Subcutaneous adipose tissue (tissue), 4 donors: ENCODE data around the gene TESK1. TPM values are rescaled to one million over a fixed set of nuclear protein-coding genes. Genes with fewer than 3 reads are reported as not detected.

ENCODE experiments used
- total RNA-seq, 4 donors: library from RNA; depleted of rRNA; stranded (reverse); fragments of >200 nt; gene quantifications; one replicate each; pipeline ENCODE4 v1.1.0, GENCODE V29; 2016
- TF ChIP-seq, protein P1 (sequence below): fragments of 450-650 bp; IDR thresholded peaks from one replicate; pipeline ENCODE4 v1.5.1; 2016; ENCODE audit warnings: low read depth, mild to moderate bottlenecking, control low read depth, antibody characterized with exemption, moderate library complexity

Gene TESK1
- total RNA-seq, 4 donors from 2014 or later: 32.3 to 132 (median 41.0) TPM

DNA sequence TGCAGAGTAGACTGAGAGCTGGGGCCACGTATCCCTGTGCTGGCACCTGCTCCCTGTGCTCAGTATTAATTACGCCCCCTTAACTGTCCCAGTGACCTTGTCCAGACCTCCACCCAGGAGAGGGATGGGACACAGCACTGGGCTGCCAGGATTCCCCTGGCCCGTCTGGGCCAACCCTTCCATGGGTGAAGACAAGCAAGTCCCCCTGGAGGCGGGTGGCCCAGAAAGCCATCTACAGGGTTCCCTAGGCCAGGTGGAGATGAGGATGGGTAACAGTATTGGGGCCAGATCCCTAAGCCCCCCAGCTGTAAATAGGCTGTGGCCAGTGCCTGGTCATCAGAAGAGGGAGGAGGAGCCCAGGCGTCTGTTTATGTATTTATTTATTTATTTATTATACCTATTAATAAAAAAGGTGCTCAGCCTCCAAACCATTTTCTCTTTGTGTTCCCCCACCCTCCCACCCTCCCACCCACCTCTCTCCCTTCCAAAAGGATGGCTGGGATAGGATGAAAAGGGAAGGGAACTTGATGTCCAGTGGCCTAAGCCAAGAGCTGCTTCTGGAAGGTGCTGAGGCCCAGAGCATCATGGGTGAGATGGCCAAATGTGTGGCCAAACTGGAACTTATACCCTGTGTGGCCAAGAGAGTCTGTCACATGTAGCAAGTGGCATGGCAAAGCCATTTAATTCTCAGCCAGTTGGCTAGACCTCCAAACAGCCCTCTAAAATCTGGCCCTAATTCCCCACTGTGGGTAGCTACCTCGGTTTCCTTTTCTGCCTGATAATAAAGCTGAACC is 43.4 kb upstream of the TESK1 start:
- TF ChIP-seq, protein P1, sequence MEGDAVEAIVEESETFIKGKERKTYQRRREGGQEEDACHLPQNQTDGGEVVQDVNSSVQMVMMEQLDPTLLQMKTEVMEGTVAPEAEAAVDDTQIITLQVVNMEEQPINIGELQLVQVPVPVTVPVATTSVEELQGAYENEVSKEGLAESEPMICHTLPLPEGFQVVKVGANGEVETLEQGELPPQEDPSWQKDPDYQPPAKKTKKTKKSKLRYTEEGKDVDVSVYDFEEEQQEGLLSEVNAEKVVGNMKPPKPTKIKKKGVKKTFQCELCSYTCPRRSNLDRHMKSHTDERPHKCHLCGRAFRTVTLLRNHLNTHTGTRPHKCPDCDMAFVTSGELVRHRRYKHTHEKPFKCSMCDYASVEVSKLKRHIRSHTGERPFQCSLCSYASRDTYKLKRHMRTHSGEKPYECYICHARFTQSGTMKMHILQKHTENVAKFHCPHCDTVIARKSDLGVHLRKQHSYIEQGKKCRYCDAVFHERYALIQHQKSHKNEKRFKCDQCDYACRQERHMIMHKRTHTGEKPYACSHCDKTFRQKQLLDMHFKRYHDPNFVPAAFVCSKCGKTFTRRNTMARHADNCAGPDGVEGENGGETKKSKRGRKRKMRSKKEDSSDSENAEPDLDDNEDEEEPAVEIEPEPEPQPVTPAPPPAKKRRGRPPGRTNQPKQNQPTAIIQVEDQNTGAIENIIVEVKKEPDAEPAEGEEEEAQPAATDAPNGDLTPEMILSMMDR: no peak

- TF ChIP-seq, protein P1: no peak
These were observed 41.9 kb upstream of the TESK1 start for GRCh38 chr9:35562895-35563780.

DNA sequence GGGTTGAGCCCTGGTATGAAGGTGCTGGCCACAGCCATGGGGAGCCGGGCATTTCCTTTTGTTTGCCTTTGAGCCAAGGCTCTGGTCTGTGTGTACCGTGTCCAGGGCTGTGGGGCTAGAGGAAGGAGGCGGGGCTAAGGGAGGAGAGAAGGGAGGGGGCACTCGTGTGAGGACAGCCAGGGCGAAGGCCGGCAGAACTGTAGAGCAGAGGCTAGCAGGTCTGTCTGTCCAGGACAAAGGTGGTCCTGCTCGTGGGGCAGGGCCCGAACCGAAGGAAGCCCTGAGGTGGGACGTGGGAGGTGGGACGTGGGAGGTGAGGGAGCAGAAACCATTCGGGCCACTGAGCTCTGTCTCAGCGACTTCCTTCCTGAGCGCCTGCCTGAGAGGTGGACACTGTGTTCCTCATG is 41.3 kb upstream of the TESK1 start:
- TF ChIP-seq, protein P1: no peak

DNA sequence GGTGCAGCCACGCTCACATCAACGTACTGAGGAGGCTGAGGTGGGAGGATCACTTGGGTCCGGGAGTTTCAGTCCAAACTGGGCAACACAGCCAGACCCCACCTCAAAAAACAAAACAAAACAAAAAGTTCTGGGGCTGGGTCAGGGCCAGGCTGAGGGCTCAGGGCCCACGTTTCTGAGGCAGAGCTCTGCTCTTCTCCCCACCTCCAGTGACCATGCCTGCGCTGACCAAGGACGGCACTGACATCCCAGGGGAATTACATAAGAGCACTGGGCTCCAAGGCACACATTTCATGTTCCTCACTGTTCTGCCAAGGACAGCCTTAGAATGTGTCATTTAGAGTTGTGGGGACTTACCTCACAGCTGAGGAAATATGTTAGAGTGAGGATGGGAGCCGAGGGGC is 40.4 kb upstream of the TESK1 start:
- TF ChIP-seq, protein P1: no peak

- TF ChIP-seq, protein P1: no peak
These were observed 38.6 kb upstream of the TESK1 start for GRCh38 chr9:35566417-35566816.

GRCh38 chr9:35568196-35568595 is 36.9 kb upstream of the TESK1 start:
- TF ChIP-seq, protein P1: no peak

- TF ChIP-seq, protein P1: no peak
These were observed 35.9 kb upstream of the TESK1 start for GRCh38 chr9:35569206-35569605.
